NB4 (cell line): ENCODE data around the gene IL20RB.

ENCODE experiments used
- MYC ChIP-seq: IDR thresholded peaks from 2 replicates; pipeline ENCODE4 v1.6.1; 2011; ENCODE audit warnings: low read depth, low read length
- POLR2A ChIP-seq: IDR thresholded peaks from 2 replicates; pipeline ENCODE4 v1.6.1; 2011; ENCODE audit warnings: mild to moderate bottlenecking; ENCODE audit not compliant: insufficient read length; ENCODE audit errors: extremely low read depth
- TF ChIP-seq, protein P1 (sequence below): IDR thresholded peaks from 2 replicates; pipeline ENCODE4 v1.6.1; 2011; ENCODE audit warnings: low read depth, low read length
- TF ChIP-seq, protein P2 (sequence below): IDR thresholded peaks from one replicate; pipeline ENCODE4 v1.5.1; 2012; ENCODE audit warnings: low read depth, low read length

DNA sequence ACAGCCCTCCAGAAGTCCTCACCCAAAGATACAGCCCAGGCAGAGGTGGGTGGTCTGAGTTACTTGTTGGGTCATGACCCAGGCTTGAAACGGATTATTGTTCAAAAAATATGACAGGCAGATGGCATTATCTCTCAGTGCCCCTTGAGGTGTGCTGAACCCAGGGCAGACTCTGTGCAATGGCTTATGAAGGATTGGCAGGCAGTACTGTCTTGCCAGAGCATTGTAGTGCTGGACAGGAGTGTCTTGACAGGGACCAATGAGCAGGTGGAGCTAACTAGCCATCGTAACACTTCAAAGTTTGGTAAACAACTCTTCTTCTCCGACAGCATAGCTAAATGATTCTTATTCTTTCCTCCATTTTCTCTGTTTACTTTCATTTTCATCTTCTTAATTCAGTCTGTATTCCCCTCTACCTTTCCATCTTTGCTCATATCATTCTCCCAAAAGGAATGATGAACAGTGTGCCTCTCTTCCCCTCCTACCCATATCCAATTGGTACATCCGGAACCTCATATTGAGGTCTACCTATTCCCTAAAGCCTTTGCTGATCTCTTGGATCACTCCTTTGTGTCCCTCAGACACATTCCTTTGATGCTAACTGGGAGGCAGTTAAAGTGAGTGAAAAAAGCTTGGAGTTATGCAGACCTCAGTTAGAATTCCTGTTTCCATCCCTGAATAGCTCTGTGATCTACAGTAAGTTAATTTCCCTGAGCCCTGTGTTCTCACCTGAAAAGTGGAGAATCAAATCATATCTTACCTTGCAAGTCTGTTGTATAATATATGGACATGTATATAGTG is 2.6 kb upstream of the IL20RB start:
- TF ChIP-seq, protein P1, sequence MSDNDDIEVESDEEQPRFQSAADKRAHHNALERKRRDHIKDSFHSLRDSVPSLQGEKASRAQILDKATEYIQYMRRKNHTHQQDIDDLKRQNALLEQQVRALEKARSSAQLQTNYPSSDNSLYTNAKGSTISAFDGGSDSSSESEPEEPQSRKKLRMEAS, result no peak
- TF ChIP-seq, protein P2, sequence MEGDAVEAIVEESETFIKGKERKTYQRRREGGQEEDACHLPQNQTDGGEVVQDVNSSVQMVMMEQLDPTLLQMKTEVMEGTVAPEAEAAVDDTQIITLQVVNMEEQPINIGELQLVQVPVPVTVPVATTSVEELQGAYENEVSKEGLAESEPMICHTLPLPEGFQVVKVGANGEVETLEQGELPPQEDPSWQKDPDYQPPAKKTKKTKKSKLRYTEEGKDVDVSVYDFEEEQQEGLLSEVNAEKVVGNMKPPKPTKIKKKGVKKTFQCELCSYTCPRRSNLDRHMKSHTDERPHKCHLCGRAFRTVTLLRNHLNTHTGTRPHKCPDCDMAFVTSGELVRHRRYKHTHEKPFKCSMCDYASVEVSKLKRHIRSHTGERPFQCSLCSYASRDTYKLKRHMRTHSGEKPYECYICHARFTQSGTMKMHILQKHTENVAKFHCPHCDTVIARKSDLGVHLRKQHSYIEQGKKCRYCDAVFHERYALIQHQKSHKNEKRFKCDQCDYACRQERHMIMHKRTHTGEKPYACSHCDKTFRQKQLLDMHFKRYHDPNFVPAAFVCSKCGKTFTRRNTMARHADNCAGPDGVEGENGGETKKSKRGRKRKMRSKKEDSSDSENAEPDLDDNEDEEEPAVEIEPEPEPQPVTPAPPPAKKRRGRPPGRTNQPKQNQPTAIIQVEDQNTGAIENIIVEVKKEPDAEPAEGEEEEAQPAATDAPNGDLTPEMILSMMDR, result no peak
- TF ChIP-seq POLR2A (no peak), MYC (no peak)
